ENCODE data around the gene PTPRF. TPM values are rescaled to one million over a fixed set of nuclear protein-coding genes. Genes with fewer than 3 reads are reported as not detected.

PTPRF gene
- total RNA-seq, 2 donors from 2014 or later = 7.4 to 27.7 TPM

DNA sequence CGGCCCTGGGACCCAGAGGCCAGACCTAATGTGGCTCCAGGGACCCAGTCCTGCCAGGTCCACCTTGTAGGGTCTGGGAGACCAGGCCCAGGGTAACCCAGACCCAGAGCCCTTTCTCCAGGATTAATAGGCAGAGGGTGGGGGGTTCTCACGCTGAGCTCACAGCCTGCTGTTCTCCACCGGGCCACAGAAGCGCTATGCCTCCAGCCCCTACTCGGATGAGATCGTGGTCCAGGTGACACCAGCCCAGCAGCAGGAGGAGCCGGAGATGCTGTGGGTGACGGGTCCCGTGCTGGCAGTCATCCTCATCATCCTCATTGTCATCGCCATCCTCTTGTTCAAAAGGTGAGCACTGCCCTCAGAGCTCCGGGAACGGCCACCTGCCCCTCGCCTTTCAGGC is 75.9 kb downstream of the PTPRF start:
- DNase-seq (ENCODE audit: low spot score) = no peak
- H3K36me3 ChIP-seq = peaks cover 4% of the 10 kb centered on the region
- TF ChIP-seq CTCF (IDR thresholded peaks at IDR 0.05) = no peak

GRCh38 chr1:43608827-43609226 is 78.1 kb downstream of the PTPRF start:
- H3K27me3 ChIP-seq = no peaks in the 10 kb centered on the region
- no peaks in the 10 kb centered on the region for H3K9me3 ChIP-seq
- peaks cover 11% of the 10 kb centered on the region for H3K36me3 ChIP-seq
- TF ChIP-seq CTCF (IDR thresholded peaks at IDR 0.05) = no peak
- H3K27ac ChIP-seq = no peak overlapping the region
- H3K4me1 ChIP-seq = no peaks in the 10 kb centered on the region
- no peak overlapping the region for H3K4me3 ChIP-seq
- no peak for DNase-seq (ENCODE audit: low spot score)

More for the DNA sequence above, 75.9 kb downstream of the PTPRF start:
- H3K27me3 ChIP-seq = no peaks in the 10 kb centered on the region
- no peak overlapping the region for H3K27ac ChIP-seq
- H3K4me1 ChIP-seq = no peaks in the 10 kb centered on the region
- no peak overlapping the region for H3K4me3 ChIP-seq
- H3K9me3 ChIP-seq = no peaks in the 10 kb centered on the region

DNA sequence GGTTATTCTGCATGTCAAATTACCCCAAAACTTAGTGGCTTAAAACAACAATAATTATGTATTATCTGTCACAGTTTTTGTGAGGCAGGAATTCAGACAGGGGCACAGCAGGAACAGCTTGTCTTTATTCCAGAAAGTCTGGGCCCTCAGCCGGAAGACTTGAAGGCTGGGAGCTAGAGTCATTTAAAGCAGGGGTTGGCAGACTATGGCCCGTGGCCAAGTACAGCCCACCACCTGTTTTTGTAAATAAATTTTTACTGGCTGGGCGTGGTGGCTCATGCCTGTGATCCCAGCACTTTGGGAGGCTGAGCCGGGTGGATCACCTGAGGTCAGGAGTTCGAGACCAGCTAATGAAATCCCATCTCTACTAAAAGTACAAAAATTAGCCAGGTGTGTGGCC is 79.7 kb downstream of the PTPRF start:
- H3K36me3 ChIP-seq = peaks cover 11% of the 10 kb centered on the region
- no peak for DNase-seq (ENCODE audit: low spot score)
- no peaks in the 10 kb centered on the region for H3K4me1 ChIP-seq
- H3K9me3 ChIP-seq = no peaks in the 10 kb centered on the region
- no peak overlapping the region for H3K27ac ChIP-seq
- H3K27me3 ChIP-seq = no peaks in the 10 kb centered on the region
- H3K4me3 ChIP-seq = no peak overlapping the region
- no peak for TF ChIP-seq CTCF (IDR thresholded peaks at IDR 0.05)

DNA sequence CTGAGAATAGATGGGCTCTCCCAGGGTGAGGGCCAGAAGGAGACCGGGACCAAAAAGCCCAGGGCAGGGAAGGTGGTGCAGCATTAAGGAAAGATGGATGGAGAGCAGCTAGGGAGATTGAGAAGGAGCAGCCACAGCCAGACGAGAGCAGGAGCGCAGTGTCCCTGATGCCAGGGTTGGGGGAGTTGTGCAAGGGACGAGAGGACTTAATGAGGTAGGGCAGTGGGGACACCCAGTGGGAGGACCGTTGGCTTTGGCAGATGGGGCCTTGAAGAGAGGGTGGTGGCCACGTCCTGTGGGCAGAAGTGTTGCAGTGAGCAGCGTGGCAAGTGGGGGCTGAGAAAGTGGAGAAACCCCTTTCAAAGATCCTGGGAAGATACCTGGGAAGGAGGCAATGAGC is 81.3 kb downstream of the PTPRF start:
- peaks cover 11% of the 10 kb centered on the region for H3K36me3 ChIP-seq
- no peaks in the 10 kb centered on the region for H3K27me3 ChIP-seq
- no peak overlapping the region for H3K27ac ChIP-seq
- H3K4me1 ChIP-seq = no peaks in the 10 kb centered on the region
- H3K9me3 ChIP-seq = no peaks in the 10 kb centered on the region
- TF ChIP-seq CTCF (IDR thresholded peaks at IDR 0.05) = no peak
- no peak overlapping the region for H3K4me3 ChIP-seq
- DNase-seq (ENCODE audit: low spot score) = no peak

DNA sequence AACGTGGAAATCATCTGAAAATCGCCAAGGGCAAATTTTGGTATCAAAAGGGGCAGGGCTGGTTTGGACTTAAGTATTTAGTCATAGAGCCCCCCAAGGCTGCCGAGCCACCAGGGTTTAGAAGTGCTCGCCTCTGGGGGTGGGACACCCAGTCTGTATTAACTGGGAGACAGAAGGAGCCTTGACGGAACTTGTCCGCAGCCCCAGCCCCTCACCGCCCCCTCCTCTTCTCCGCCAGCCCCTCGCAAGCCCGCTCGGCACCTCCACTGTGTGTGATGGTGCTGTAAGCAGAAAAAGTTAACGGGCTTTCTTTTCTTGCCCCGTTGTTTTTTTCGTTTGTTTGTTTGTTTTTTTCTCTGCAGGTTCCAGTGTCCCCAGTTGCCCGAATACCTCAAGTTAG is 81.7 kb downstream of the PTPRF start:
- Histone ChIP-seq H3K27ac (no peak overlapping the region), H3K36me3 (peaks cover 11% of the 10 kb centered on the region), H3K27me3 (no peaks in the 10 kb centered on the region), H3K9me3 (no peaks in the 10 kb centered on the region), H3K4me3 (no peak overlapping the region), H3K4me1 (no peaks in the 10 kb centered on the region)
- no peak for TF ChIP-seq CTCF (IDR thresholded peaks at IDR 0.05)
- DNase-seq (ENCODE audit: low spot score) = no peak
